Fibroblast of mammary gland (primary cell): ENCODE data around the gene PACS2.
"Not testable (repeated sequence)": the region's sequence is repeated elsewhere in the genome, so short reads cannot be mapped to it uniquely, and the experiment has no call there.

Experiments used
- DNase-seq: peaks from one replicate; pipeline ENCODE4 v3.0.0-alpha.2; 2010; ENCODE audit warnings: low read depth
- H3K4me3 ChIP-seq: 2 replicates; pipeline ENCODE4 v1.5.1; 2011; ENCODE audit warnings: low read depth, mild to moderate bottlenecking, low read length, moderate library complexity; ENCODE audit not compliant: control insufficient read depth
- CTCF ChIP-seq: conservative IDR thresholded peaks from 2 replicates; pipeline ENCODE4 v1.5.1; 2011; ENCODE audit warnings: low read depth, low read length, inconsistent platforms; ENCODE audit not compliant: control insufficient read depth, insufficient read depth

The PACS2 gene

DNA sequence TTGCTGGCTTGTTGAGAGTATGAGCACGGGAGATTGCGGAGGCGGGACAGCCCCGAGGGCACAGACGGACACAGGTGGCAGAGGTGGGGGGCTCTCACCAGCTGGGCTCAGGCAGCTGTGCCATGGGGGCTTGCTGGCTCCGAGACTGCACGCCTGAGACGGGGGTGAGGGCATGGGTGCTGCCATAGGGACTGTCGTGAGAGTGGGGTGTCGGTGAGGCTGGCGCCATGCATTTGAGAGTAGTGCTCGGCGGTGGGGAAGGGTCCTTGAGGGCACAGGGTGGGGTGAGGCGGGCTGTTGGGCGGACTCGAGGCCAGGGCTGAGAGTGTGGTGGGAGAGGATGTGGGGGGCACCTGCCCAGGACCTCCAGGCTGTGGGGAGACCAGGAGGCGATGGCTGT, 43.1 kb downstream of the PACS2 start:
- TF ChIP-seq CTCF = no peak
- DNase-seq = no peak
- H3K4me3 ChIP-seq = no peak overlapping the region

DNA sequence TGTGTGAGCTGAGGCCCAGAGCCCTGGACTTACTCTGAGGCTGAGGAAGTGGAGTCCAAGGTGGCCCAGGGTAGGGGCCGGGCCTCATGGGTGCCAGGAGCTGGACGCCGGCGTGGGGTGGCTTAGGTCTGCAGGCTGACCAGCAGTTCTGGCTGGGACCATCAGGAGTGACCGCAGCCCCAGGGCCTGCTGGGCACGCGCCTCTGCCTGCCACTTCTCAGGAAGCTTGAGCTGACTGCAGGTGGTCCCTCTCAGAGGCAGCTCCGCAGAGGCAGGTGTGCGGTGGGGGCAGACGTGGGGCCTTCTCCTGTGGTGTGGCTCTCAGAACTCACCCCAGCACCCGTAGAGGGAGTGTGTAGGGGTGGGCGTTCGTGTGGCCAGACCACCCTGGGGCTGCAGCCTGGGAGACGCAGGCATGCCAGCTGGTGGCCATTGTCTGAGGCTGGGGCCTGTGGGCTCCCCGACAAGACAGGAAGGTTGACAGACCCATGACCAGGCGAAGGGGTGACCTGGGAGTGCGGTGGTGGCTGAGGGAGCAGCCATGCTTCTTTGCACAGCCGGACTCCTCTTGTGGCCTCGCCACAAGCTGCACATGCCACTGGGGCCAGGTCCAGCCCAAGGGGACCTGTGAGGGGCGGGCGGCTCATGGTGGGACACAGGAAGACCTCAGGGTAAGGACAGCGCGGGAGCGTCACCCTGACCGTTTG, 43.7 kb downstream of the PACS2 start:
- H3K4me3 ChIP-seq = no peak overlapping the region
- DNase-seq = no peak
- TF ChIP-seq CTCF = no peak

DNA sequence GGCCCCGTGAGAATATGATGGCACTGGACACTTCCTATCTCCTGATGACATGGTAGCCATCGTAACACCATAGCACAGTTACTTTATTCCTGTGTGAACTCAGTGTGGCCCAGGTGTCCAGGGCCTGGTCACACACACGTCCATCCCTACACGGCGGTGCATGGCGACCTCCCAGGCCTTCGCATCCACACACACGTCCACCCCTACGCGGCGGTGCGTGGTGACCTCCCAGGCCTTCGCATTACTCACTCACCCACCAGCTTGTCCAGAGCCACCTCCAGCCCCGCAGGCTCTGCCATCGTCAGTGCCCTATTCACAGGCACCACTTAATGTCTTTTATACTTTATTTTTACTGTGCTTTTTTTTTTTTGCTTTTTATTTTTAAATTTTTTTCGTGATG, 44.4 kb downstream of the PACS2 start:
- TF ChIP-seq CTCF = no peak
- no peak for DNase-seq
- H3K4me3 ChIP-seq = no peak overlapping the region

DNA sequence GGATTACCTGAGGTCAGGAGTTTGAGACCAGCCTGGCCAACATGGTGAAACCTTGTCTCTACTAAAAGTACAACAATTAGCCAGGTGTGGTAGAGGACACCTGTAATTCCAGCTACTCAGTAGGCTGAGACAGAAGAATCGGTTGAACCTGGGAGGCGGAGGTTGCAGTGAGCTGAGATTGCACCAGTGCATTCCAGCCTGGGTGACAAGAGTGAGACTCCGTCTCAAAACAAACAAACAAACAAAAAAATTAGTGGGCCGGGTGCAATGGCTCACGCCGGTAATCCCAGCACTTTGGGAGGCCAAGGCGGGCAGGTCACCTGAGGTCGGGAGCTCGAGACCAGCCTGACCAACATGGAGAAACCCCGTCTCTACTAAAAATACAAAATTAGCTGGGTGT, 46.9 kb downstream of the PACS2 start:
- not testable (repeated sequence) for DNase-seq, H3K4me3 ChIP-seq

- peak; percentile 73 for DNase-seq
- H3K4me3 ChIP-seq = no peak overlapping the region
- no peak for TF ChIP-seq CTCF
Measured at GRCh38 chr14:105363847-105364708, 49.5 kb downstream of the PACS2 start.

- TF ChIP-seq CTCF = no peak
- DNase-seq = no peak
- no peak overlapping the region for H3K4me3 ChIP-seq
Measured at GRCh38 chr14:105365101-105365500, 50.6 kb downstream of the PACS2 start.

DNA sequence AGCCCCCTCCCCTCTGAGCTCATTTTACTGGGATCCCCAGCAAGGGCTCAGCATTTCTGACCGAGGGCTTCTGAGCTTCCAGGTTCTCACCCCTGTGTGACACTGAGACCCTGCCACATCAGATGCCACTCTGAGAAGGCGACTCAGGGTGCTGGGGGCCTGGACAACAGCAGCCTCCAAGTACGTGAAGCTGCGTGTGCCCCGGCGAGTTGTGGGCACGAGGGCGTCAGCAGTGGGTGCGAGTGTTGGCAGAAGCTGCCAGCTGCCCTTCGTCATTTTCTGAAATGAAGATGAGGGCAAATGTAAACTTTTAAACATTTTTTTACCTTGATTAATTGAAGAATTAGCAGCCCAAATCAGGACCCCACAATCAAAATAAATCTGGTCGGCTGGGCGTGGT, 51.1 kb downstream of the PACS2 start:
- H3K4me3 ChIP-seq = no peak overlapping the region
- DNase-seq = no peak
- TF ChIP-seq CTCF = no peak
